ENCODE measurements around the gene TCEAL5.
"Not testable (repeated sequence)": the region's sequence is repeated elsewhere in the genome, so short reads cannot be mapped to it uniquely, and the experiment has no call there.

The TCEAL5 gene

GRCh38 chrX:103233263-103233662 is 43.3 kb downstream of the TCEAL5 start:
- DNase-seq = no peak

GRCh38 chrX:103225918-103226317 is 50.6 kb downstream of the TCEAL5 start:
- DNase-seq = not testable (repeated sequence)

Measured in activated CD8-positive, alpha-beta memory T cell treated with anti-CD3 and anti-CD28 coated beads, Interleukin-2, amount 50 U/mL, for 48 hours (primary cell).